RCC 7860 (cell line): ENCODE results near the gene NDUFB10.
A peak's percentile ranks its signal among the peaks of the same experiment; 100 is the strongest.

Experiments used
- DNase-seq: peaks from one replicate; pipeline ENCODE4 v3.0.0-alpha.2; 2015; ENCODE audit warnings: low spot score
- FAIRE-seq: peaks from 2 replicates; lab custom pipeline; 2012; peaks lifted over from hg19 to GRCh38; lab: Jason Lieb, UNC

NDUFB10 gene

DNA sequence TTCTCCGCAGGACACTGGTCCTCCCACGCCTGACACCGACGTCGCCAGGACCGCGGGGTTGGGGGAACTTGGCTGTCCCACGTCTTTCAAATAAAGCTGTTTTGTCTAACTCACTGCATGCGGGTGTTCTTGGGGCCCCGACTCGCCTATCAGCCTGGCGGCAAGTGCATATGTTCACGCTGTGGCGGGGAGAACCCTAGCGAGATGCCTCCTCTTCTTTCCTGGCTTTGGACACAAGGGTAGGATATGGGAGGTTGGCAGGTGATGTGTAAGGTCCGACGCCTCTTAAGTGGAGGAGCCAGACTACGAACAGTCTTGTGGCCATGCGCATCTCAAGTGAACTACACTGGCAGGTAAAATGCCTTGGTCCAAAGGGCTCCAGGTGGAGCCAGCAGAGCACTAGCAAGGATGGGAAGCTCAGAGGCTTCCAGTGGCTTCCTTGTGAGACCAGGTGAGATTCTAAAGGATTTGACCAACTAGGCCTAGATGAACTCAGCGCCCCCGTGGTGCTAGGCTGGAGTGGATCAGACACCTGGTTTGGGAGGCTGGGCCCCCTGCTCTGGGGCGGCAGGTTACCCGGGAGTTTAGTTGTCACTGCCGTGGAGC, 6.2 kb downstream of the NDUFB10 start:
- no peak for FAIRE-seq
- no peak for DNase-seq

DNA sequence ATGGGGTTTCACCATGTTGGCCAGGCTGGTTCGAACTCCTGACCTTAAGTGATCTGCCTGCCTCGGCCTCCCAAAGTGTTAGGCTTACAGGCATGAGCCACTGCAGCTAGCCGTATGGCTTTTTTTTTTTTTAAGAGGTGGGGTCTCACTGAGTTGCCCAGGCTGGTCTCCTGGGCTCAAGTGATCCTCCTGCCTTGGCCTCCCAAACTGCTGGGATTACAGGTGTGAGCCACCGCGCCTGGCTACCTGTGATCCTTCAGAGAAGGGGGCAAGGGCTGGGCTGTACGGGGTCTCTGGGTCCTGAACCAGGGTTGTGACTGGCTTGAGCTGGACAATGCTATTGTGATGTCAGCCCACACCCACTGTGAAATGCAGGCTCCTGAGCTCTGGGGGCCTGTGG, 7.1 kb downstream of the NDUFB10 start, which contains the start of gene RNF151:
TSS of gene RNF151 (plus strand) at position 397 of the 400 bp plus-strand sequence. CDS start 26 bp downstream, outside the sequence.
- no peak for FAIRE-seq
- DNase-seq, result no peak

DNA sequence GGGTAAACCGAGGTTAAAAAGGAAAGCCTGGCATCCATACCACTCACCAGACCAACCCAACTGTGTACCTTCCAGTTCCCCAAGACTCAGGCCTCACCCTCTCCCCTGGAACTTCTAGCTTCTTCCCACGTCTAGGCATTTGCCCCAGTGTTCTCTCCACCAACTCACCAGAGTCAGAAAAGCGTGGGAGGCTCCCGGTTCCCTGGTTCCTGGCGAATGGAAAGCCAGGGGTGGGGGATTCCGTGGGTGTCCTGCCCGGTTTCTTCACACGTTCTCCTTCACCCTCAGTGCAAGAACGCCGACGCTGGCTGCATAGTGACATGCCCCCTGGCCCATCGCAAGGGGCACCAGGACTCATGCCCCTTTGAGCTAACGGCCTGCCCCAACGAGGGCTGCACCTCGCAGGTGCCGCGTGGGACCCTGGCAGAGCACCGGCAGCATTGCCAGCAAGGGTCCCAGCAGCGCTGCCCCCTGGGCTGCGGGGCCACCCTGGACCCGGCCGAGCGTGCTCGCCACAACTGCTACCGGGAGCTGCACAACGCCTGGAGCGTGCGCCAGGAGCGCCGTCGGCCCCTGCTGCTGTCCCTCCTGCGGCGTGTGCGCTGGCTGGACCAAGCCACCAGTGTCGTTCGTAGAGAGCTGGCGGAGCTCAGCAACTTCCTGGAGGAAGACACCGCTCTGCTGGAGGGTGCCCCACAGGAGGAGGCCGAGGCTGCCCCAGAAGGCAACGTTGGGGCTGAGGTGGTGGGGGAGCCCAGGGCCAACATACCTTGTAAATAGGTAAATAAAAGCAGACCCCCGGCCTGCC, 9.0 kb downstream of the NDUFB10 start:
- no peak for DNase-seq
- FAIRE-seq, result no peak

DNA sequence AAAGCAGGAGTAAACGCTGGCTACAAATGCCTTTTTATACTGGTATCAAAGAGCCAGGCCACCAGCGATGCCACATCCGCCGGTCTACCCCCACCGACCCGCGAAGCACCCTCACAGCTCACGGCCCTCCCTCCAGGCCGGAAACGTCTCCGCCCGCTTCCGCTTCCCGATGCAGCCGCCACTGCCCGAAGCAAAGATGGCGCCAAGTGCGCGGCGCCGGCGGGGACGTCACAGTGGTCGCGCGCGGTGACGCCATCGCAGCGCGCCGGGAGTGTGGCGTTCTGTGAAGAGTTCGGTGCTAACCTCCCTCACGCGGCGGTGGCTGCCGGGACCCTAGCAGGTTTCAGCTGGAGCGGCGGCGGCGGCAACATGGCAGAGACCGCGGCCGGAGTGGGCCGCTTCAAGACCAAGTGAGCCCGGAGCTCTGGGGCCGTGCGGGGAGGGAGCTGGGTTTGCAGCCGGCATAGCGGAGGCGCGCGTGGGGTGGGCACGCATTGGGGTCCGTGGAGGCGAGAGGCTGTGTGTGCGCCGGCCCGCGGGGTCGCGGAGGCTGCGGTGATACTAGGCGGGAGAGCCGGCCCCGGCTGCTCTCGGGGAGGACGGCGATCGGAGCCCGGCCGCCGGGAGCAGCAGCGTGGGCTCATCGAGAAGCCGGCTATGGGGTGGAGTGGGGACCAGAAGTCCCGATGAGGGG, 12.6 kb downstream of the NDUFB10 start, which contains the start of gene TBL3:
TSS of gene TBL3 (plus strand) at position 258 of the 694 bp plus-strand sequence. CDS start at position 370, 112 bp downstream.
- FAIRE-seq (peak; percentile 55), DNase-seq (peak; percentile 85)

DNA sequence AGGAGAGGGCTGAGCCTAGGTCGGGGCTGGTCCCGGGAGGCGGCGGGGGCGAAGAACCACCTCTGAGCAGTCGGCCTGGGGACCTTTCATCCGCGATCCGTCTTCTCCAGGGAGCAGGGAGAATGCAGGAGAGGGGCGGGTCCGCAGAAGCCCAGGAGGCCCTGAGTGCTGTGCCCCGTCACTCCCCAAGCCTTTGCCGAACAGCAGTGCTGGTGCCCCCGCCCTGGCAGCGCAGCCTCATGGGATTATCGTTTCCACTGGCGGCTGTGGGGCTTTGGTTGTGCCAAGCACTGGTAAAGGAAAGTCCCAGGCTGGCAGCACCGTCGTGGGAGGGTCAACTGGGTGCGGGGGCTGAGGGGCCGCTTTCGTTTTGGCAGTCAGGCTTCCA, 13.1 kb downstream of the NDUFB10 start:
- DNase-seq, result no peak
- FAIRE-seq, result no peak

DNA sequence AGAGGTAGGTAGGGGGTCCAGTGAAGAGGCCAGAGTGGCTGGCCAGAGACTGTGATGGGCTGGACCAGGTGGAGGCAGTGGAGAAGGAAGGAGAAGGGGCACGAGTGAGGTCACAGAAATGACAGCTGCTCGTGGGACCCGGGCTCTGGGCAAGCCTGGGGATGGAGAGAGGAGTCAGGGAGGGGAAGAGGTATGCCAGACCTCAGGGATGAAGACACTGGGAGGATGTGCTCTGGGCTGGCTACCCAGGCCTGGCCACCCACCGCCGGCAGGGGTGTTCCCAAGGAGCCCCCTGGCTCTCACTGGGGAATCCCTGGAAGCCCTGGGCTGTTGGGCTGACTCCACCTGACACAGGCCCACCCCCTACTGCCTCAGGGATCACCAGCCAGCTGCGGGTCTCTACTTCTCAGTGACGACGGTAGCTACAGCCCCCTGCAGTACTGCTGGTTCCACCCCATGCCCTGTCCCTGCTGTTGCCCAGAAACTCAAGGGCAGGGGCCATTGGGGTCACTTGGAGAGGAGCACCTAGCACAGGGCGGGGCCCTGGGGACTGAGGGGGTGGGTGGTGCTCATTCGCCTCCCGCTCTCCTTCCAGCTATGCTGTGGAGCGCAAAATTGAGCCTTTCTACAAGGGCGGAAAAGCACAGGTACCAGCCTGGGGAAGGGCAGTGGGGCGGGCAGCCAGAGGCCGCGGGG, 14.3 kb downstream of the NDUFB10 start:
- no peak for DNase-seq

DNA sequence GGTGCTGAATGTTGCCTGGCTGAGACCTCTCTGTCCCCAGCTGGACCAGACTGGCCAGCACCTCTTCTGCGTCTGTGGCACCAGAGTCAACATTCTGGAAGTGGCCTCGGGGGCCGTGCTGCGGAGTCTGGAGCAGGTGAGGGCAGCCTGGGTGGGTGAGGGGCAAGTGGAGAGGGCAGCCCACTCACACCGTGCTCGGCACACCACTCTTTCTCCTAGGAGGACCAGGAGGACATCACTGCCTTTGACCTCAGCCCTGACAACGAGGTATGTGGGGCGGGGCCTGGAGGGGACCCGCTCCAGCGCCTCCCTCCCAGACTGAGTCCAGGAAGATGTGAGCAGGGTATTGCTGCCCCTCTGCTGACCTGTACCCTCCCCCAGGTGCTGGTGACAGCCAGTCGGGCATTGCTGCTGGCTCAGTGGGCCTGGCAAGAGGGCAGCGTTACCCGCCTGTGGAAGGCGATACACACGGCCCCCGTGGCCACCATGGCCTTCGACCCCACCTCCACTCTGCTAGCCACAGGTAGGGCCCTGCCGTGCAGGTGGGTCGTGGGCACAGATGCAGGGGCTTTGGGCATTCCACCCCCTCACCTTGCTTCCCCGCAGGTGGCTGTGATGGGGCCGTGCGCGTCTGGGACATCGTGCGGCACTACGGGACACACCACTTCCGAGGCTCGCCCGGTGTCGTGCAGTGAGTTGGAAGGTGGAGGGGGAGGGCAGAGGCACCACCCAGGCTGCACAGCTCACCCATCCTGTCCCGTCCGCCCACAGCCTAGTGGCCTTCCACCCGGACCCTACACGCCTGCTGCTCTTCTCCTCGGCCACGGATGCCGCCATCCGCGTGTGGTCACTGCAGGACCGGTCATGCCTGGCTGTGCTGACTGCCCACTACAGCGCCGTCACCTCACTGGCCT, 15.1 kb downstream of the NDUFB10 start:
- FAIRE-seq (no peak), DNase-seq (no peak)

More for the DNA sequence above, 14.3 kb downstream of the NDUFB10 start:
- FAIRE-seq, result no peak

DNA sequence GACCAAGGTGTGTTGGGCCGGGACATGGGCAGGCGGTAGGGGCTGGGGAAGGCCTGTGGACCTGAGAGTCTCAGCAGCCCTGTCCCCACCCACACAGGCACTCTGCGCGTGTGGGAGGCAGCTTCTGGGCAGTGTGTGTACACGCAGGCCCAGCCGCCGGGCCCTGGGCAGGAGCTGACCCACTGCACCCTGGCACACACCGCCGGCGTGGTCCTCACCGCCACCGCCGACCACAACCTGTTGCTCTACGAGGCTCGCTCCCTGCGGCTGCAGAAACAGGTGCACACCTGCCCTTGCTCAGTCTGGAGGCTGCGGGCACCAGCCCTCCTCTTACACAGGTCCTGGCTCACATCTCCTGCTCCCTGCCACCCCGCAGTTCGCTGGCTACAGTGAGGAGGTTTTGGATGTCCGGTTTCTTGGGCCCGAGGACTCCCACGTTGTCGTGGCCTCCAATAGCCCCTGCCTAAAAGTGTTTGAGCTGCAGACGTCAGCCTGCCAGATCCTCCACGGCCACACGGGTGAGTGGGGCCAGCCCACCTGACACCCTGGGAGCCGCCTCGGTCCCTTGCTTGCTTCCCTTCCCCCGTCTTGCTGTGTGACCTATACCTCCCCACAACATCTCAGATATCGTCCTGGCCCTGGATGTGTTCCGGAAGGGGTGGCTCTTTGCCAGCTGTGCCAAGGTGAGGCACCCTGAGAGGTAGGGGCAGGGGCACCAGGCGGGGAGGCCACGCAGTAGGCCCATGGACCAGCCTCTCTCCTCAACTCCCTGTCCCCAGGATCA, 16.3 kb downstream of the NDUFB10 start:
- no peak for FAIRE-seq
- no peak for DNase-seq

DNA sequence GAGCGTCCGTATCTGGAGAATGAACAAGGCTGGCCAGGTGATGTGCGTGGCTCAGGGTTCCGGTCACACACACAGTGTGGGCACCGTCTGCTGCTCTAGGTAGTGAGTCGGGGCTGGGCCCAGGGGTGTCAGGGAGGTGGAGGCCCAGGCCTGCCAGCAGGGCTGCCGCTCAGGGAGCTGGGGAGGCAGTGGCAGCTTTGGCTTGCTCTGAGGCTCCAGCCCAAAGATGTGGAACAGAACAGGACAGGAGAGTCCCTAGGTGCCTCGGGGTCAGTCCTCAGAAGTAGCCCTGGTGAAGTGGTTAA, 16.8 kb downstream of the NDUFB10 start:
- no peak for DNase-seq
- FAIRE-seq, result no peak

DNA sequence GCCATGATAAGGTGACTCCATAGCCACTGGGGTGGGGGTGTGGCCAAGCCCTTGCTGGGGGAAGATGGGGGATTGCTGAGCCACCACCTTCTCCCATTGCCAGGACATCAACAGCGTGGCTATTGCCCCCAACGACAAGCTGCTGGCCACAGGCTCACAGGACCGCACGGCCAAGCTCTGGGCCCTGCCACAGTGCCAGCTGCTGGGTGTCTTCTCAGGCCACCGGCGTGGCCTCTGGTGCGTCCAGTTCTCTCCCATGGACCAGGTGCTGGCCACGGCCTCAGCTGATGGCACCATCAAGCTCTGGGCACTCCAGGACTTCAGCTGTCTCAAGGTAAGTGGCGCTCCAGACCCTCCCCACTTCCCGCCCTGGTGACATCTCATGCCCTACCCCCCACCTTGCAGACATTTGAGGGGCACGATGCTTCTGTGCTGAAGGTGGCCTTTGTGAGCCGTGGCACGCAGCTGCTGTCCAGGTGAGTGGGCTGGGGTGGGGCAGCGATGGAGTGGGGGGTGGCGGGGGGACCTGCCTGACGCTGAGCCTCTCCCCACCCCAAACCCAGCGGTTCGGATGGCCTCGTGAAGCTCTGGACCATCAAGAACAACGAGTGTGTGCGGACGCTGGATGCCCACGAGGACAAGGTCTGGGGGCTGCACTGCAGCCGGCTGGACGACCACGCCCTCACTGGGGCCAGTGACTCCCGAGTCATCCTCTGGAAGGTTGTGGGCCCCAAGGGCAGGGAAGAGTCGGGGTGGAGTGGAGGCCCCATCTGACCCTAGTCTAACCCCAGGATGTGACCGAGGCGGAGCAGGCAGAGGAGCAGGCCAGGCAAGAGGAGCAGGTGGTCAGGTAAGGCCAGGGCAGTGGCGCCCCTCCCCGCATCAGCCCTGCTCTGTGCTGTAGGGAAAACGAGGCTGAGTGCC, 17.9 kb downstream of the NDUFB10 start:
- FAIRE-seq (no peak), DNase-seq (no peak)

DNA sequence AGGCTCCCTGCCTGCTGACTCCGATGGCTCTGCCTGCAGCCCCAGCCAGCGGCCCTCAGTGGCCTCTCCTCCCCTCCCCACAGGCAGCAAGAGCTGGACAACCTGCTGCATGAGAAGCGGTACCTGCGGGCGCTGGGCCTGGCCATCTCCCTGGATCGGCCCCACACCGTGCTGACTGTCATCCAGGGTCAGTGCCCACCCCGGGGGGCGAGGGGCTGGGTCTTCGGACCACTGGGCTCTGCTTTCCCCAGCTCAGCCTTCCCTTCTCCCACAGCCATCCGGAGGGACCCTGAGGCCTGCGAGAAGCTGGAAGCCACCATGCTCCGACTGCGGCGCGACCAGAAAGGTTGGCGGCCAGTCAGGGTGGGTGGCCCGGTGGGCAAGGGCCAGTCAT, 18.5 kb downstream of the NDUFB10 start:
- DNase-seq (no peak), FAIRE-seq (no peak)

DNA sequence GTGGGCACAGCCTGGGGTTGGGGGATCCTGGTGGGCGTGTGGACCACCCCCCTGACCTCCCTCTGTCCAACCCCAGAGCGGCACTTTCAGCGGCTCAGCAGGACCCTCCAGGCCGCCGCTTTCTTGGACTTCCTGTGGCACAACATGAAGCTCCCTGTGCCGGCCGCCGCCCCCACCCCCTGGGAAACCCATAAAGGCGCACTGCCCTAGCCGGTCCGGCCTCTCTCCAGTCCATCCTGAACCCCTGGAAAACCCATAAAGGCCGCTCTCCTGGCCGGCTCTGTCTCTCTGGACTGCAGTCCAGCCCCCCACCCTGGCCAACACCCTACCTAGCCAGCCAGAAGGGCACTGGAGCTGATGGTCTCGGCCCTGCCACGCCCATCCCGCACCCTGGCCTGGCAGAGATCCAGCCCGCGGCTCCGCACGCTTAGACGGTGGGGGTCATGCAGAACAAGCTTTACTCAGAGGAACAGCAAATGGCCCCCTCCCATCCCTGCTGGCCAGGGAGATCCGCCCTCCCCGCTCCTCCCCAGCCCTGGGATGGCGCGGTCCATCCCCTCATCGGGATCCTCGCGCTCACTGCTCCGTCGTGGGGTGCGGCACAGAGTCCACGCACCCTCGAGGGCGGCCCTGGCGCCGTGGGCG, 19.3 kb downstream of the NDUFB10 start:
- FAIRE-seq, result no peak

DNA sequence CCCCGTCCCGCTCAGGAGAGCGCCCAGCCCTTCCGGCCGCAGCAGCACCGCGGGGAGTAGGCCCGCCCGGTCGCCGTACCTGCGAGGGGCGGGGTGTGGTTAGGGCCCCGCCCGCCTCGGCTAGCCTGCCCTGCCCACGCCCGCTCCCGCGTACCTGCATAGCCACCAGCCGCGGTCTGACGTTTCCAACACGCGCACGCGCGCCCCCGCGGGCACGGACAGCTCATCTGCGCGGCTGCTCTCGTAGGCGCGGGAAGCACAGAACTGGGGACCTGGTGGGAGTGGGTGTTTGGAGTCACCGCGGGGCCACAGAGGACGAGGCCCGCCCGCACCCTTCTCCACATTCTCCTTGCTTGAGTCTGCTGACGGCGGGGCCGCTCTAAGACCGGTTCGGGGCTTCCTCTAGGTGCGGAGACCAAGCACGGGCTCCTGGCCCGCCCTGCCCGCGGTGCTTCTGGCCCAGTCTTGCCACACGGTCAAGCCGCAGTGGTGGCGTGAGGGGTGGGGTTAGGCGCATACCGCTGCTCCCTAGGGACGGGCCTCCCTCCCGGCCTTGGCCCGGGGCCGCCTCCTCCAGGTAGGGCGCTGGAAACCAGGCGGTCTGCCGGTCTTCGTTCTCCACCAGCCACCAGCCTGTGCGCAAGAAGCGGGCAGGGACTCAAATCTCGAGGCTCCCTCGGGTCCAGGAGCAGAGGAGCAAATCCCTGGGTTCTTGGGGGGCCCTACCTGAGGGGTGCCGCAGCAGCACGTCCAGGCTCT, 20.1 kb downstream of the NDUFB10 start:
- DNase-seq (no peak), FAIRE-seq (no peak)

More for the DNA sequence above, 19.3 kb downstream of the NDUFB10 start:
- DNase-seq, result no peak

DNA sequence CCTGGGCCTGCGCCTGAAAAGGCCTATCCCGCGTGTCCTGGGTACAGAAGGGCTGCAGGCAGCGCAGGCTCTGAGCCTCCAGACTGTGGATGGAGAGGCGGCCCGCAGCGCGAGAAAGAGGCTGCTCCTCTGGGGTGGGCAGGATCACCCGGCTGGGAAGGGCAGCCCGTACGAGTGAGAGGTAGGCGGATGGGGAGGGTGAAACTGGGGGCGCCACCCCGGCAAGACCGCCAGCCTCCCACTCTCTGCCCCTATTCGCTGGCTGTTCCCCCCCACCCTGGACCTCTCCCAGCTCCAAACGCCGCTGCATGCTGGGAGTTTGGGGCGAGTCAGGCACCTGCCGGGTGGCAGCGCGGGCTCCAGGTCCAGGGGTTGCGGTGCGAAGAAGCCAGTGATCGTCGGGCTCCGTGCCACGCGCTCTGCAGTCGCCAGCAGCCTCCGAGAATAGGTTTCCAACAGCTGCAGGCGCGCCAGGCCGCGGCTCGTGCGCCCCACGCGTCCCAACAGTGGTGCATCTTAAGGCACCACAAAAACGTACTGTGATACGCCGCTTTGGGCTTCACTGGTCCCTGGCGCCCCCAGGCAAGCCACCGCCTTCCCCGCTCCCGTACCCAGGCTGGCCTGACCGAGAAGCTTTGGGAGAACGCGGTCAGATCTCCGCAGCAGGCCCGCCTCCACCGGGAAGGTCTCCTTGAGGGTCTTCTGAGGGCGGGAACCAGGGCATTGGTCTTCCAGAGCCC, 20.9 kb downstream of the NDUFB10 start:
- no peak for DNase-seq
- no peak for FAIRE-seq

DNA sequence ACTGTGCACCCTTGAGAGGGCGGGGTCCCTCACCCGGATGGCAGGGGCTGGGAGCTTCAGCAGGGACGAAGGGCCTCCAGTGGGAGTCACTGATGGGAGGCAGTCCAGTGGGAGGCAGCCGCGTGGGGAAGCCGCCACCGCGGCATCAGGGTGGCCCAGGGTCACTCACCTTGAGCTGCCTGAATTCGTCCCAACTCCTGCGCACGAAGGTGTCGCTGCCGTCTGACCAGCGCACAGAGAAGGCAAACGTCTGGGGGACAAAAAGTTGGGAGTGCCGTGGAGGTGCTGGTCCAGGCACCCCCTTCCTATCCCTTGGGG, 21.4 kb downstream of the NDUFB10 start:
- FAIRE-seq (no peak), DNase-seq (no peak)

DNA sequence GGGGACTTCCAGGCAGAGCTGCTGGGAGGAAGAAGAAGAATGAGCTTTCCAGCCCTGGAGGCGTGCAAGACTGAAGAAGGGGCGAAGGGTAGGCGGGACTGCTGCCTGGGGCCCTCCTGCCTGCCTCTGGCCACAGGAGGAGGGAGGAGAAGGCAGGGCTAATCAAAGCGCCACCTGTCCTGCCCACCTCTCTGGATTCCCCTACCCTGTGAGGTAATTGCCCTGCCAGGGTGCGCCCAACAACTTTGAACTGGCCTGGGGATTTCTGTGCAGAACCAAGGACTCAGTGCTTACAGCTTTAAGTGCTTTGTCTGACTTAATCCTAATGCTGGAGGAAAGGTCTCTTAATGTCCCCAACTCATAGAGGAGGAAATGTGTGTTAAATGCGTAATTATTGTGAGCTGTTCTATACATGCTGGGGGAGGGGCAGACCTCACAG, 22.1 kb downstream of the NDUFB10 start, which contains the start of gene NOXO1:
TSS of gene NOXO1 (minus strand) at position 72 of the 439 bp plus-strand sequence. CDS start 290 bp downstream, outside the sequence.
- no peak for DNase-seq
- FAIRE-seq, result no peak
